Measurements from ENCODE around the gene CTSV.
"Not testable (repeated sequence)": the region's sequence is repeated elsewhere in the genome, so short reads cannot be mapped to it uniquely, and the experiment has no call there.

CTSV gene

GRCh38 chr9:97038611-97039513 lies at the start of gene CTSV:
Gene CTSV (minus strand): TSS chr9:97039142. CDS start chr9:97038043, 1,099 bp downstream.
- DNase-seq (ENCODE audit: low read depth): peak; percentile 13

DNA sequence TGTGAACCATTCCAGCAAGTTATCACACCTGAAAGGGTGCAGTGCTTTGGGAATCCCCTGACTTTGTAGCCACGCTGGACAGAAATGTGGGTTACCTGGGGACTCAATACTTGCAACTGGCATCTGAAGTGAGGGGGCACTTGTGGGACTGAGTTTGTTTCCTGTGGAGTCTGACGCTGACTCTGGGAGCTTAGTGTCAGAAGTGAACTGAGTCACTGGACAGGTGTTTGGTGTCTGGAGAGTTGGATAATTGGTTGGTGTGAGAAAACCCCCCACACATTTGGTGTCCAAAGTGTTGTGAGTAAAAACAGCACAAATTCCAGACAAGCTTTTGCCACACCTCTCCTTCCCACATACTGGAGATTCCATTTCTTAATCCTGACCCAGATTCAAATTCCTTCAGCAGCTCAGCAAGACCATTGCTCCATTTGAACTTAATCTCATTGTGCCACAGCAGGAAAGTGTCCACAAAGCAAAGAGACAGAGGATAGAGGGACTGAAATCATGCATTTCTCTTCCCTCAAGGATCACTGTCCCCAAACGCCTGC lies 48.8 kb upstream of the CTSV start:
- not testable (repeated sequence) for DNase-seq (ENCODE audit: low read depth)

DNA sequence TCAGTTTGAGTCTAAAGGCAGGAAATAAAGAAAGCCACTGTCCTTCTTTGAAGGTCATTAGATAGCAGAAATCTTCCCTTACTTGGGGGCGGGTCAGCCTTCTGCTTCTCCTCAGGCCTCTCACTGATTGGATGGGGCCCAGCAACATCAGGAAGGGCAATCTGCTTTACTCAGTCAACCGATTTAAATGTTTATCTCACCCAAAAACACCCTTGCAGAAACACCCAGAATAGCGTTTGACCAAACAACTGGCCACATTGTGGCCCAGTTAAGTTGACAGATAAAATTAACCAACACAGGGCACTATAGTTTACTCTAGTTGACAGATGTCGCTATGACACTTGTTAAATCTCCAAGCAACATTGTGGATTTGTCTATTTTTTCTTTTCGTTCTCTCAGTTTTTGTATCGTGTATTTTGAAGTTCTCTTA lies 45.6 kb upstream of the CTSV start:
- not testable (repeated sequence) for DNase-seq (ENCODE audit: low read depth)

DNA sequence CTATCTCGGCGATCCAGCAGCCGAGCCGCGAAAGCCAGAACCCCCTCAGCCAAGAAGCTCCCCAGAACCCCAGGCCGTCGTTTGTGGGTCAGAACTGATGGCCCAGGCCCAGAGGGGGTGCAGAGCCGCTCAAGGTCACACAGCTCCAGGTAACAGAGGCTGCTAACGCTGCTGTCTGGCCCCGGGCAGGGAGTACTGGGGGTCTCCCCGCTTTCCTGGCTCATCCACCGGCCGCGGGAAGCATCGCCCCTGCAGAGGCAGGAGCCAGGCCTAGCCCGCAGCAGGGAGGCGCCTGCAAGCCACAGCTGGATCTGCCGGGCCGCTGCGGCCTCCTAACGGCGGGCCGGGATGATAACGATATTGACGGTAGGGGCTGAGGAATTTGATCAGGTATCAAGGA lies 39.4 kb upstream of the CTSV start:
- no peak for DNase-seq (ENCODE audit: low read depth)

DNA sequence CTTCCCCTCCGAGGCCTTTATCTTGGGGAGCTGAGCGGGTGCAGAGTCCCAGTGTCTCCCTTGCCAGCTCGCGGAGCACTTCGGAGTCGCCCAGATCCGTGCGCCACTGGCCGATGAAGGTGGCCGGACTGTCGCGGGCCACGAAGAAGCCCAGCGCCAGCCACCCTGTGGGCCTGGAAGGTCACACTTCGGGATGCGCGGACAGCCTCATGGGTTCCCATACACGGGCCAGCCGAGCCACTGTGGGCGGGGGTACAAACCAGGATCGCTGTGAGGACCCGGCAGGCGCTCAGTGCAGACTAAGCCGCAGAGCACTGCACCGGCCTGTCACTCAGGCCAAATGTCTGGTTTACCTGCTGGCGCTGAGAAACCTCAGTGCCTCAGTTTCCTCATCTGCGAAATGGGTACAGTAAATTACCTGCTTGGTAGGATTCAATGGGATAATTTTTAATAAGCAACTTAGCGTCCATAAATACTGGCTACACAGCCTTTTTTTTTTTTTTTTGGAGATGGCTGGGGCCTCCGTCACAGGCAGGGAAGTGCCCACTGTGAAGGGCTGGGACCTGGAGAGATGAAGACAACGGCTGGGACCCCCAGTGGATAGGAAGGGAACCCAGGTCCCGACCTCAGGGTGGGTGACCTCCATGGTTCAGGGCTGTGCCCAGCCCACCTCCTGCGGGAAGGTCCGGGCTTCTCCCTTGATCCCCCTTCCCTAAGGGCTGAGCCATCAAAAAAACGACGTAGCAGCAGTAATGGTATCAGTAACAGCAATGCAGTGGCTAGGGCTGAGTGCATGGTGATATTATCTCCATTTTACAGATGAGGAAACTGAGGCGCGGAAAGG lies 38.7 kb upstream of the CTSV start:
- DNase-seq (ENCODE audit: low read depth): no peak

DNA sequence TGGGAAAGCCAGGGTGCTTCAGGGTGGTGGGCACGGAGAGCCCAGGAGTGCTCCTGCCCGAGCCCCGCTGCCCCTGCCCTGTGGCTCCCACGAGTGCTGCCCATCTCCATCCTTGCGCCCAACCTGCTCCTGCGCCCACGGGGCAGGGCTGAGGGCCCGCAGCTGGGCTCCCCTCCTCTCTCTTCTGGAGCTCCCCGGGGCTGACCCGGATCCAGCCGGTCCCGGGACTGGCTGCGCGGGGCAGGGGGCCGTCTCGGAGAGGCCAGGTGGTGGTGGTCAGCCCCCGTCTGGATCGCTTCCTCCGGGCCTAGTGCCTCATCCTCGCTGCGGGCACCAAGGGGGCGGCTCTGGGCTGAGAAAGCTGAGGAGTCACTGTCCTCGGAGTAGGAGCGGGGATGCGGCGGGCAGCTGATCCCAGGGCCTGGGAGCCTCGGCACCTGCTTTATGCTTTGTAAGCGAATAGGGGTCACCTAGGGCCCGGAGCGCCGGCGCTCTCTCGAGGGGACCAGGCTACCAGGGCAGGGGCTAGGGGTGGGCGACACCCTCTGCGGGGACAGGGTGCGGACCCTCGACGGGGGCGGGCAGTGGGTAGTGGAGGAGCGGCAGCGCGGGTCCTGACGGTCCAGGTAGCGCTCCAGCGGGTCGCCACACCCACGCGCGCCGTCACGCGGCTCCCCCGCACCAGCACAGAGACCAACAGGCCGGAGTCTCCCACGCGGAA lies 37.9 kb upstream of the CTSV start:
- DNase-seq (ENCODE audit: low read depth): not testable (repeated sequence)

DNA sequence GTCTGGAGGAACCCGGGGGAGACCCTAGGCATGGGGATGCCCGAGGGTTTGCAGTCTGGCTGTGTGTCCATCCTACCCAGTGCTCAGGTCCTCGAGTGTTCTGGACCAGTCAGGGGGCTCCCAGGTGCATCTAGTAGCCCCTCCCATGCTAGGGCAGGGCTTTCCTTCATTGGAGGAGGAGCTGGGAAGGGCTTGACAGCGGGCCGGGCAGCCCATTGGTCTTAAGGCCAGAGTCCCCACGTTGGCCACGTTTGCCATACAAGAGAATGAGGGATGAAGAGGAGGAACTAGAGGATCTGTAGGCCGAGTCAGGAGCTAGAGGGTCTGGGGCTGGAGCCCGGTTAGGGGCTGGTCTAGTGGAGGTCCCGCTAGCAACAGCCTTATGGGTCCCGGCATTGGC lies 37.3 kb upstream of the CTSV start:
- no peak for DNase-seq (ENCODE audit: low read depth)

GRCh38 chr9:97075289-97075985 lies 36.5 kb upstream of the CTSV start:
- DNase-seq (ENCODE audit: low read depth): no peak

- no peak for DNase-seq (ENCODE audit: low read depth)
Measured at GRCh38 chr9:97073506-97073905, 34.6 kb upstream of the CTSV start.

DNA sequence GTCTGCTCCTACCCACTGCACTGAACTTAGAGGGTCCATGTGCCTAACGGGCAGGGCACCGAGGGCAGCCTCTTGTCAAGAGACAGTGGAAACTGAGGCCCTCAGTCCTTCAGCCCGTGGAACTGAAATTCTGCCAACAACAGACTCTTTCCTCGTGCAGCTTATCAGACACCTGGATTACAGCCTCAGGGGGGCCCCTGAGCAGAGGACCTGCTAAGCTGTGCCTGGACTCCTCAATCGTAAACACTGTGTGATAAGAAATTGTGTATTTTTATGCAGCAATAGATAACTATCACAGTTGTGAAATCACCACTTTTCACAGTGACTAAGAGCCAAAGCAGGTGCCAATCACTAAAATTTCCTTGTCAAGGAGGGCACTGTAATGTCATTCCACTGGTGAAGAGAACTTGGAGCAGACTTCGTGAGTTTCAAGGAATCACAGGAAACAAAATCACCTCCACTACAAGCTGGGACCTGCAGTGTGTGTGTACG lies 33.4 kb upstream of the CTSV start:
- no peak for DNase-seq (ENCODE audit: low read depth)

DNA sequence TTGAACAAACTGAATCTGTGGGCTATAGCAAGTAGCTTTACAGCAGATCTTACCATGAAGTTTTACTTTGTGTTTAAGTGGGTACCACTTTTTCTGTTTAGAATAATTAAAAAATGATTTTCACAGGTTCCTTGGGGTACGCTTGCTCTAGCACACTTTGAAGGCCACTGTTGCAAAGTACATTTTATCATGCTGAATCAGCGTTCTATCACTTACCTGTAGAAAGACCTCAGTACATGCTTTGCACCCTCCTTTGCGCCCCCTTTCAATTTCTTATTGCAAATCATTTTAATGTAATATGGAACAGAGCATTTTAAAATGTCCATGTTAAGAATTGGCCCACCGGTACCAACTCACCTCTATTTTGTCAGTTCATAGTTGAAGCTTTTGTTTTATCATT lies 31.4 kb upstream of the CTSV start:
- DNase-seq (ENCODE audit: low read depth): not testable (repeated sequence)

DNA sequence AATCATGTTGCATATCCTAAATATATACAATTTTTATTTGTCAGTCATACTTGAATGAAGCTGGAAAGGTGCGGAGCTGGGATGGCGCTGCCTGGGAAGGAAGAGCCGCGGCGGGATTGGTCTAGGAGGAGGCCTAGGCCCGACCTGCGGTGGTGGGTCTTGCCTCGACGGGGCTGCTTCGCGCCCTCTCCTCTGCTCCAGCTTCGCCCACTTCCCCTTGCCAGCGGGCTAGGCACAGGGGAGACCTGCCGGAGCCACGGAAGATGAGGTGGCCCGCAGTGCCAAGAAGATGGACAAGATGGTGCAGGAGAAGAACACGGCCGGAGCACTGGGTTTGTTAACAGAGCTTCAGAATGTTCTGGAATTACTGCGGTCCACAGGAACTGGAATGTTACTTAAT lies 28.5 kb upstream of the CTSV start:
- DNase-seq (ENCODE audit: low read depth): no peak

GRCh38 chr9:97064176-97064575 lies 25.2 kb upstream of the CTSV start:
- no peak for DNase-seq (ENCODE audit: low read depth)

- DNase-seq (ENCODE audit: low read depth): no peak
Measured at GRCh38 chr9:97060796-97061195, 21.9 kb upstream of the CTSV start.

DNA sequence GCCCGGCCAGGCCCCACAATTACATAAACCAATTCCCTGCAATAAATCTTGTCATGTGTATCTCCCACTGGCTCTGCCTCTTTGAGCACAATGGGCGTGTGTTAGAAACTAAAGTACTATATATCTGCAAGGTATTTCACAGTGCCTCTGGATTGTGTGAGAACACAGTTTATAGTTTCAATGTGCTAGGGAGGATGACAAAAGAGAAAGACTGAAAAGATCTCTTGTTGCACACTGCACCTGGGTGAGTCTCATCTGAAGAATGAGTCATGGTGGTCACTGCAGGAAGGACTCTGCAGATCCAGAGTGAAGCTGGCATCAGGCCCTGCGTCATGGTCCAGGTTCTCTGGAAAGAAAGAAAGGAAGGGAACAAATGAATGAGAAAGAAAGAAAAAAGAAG lies 20.7 kb upstream of the CTSV start:
- no peak for DNase-seq (ENCODE audit: low read depth)

DNA sequence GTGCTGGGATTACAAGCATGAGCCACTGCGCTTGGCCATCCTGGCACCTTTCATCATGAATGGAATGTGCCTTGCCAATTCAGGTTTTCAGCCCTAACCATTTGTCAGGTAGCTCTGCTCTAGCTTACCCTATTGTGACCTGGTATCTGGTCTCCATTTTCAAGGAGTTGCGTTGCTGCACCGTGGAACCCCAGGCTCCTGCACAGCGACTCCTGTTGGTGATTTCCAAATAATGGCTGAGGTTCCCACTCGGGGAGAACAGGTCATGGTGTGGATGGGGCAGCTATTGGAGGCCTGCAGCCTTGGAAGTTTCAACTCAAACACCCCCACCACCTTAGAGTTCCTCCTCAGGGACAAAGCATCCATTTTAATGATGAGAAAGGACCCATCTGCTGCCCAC lies 18.7 kb upstream of the CTSV start:
- DNase-seq (ENCODE audit: low read depth): no peak

- not testable (repeated sequence) for DNase-seq (ENCODE audit: low read depth)
Measured at GRCh38 chr9:97055891-97056290, 16.9 kb upstream of the CTSV start.

GRCh38 chr9:97053717-97054116 lies 14.8 kb upstream of the CTSV start:
- DNase-seq (ENCODE audit: low read depth): no peak

DNA sequence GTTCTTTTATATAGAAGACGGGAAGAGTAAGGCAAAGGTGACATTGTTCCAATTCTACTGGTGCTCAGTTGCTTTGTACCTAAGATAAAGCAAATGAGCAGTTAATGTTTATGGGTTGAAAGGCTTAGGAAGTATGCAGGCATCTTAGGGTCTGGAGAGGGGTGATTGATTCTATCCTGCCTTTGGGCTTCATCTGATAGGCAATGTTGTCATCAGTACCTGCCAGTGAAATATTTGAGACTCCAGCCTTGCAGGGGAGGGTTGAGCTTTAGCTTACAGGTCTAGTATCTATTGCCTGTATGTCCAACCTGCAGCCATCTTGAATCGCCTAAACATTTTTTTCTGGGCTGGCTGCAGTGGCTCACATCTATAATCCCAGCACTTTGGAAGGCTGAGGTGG lies 13.8 kb upstream of the CTSV start:
- DNase-seq (ENCODE audit: low read depth): no peak

- no peak for DNase-seq (ENCODE audit: low read depth)
Measured at GRCh38 chr9:97046228-97046627, 7.3 kb upstream of the CTSV start.

DNA sequence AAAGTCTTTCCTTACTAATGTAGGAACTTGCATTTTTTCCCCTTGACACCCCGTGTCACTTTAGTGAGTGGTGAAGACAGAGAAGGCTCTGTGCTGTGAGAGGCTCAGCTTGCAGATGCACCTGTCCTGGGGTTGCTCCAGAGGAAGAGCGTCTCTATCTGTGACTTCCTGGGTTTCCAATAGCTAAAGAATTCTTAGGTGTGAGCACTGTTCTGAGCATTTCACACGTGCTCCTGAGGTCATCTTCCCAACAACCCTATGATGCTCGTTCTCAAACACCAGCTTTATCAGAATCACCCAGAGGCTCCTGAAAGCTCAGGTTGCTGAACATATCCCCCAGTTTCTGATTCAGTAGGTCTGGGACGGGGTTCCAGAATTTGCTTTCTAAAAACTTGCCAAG lies 6.4 kb upstream of the CTSV start:
- DNase-seq (ENCODE audit: low read depth): no peak
